WTC11 (cell line): ENCODE data around the gene NECAB2. TPM values are rescaled to one million over a fixed set of nuclear protein-coding genes. Genes with fewer than 3 reads are reported as not detected.

Experiments
- ATAC-seq: fragments of 200-7000 bp; cut with Tn5 transposase; 2 replicates; pipeline ENCODE4 v1.10.0; 2021; ENCODE audit warnings: mild to moderate bottlenecking, moderate library complexity
- CTCF ChIA-PET: fragments of 300-600 bp; sonication (Branson Sonifier 250); formaldehyde crosslinking; loops from one replicate; lab custom pipeline; 2021; ENCODE audit warnings: antibody characterized with exemption; lab: Charles Lee
- POLR2A ChIA-PET: fragments of 350-600 bp; sonication (Branson Sonifier 250); formaldehyde crosslinking; loops from one replicate; lab custom pipeline; 2021; ENCODE audit warnings: antibody characterized with exemption; lab: Charles Lee
- DNase-seq: peaks from one replicate; pipeline ENCODE4 v3.0.0; 2021; ENCODE audit warnings: low spot score
- H3K27ac Mint-ChIP-seq: 2 replicates; pipeline ENCODE4 v1.8.0; 2021; ENCODE audit warnings: mixed read lengths
- H3K27me3 Mint-ChIP-seq: 2 replicates; pipeline ENCODE4 v1.8.0; 2021; ENCODE audit warnings: low read depth, mild to moderate bottlenecking, moderate library complexity, mixed read lengths
- H3K36me3 Mint-ChIP-seq: 2 replicates; pipeline ENCODE4 v1.8.0; 2021; ENCODE audit warnings: mixed read lengths
- H3K4me1 Mint-ChIP-seq: 2 replicates; pipeline ENCODE4 v1.8.0; 2022; ENCODE audit warnings: mixed read lengths
- H3K4me3 Mint-ChIP-seq: 2 replicates; pipeline ENCODE4 v1.8.0; 2021; ENCODE audit warnings: mild to moderate bottlenecking, moderate library complexity, mixed read lengths
- H3K9me3 Mint-ChIP-seq: 2 replicates; pipeline ENCODE4 v1.8.0; 2021; ENCODE audit warnings: mixed read lengths
- ATF1 ChIP-seq: sonication (generic); formaldehyde crosslinking; IDR thresholded peaks from 2 replicates; pipeline ENCODE4 v1.8.1; 2023; ENCODE audit warnings: mild to moderate bottlenecking, moderate library complexity, missing genetic modification reagents
- ATF6 ChIP-seq: sonication (generic); formaldehyde crosslinking; IDR thresholded peaks from 2 replicates; pipeline ENCODE4 v1.8.1; 2023; ENCODE audit warnings: mild to moderate bottlenecking, missing genetic modification reagents
- CBFB ChIP-seq: sonication (generic); formaldehyde crosslinking; IDR thresholded peaks from 2 replicates; pipeline ENCODE4 v1.8.1; 2022; ENCODE audit warnings: mild to moderate bottlenecking, low read depth, missing genetic modification reagents
- CDX4 ChIP-seq: fragments of 250-450 bp; sonication (Bioruptor Pico); IDR thresholded peaks from 2 replicates; pipeline ENCODE4 v1.9.0; 2021; ENCODE audit warnings: moderate library complexity, mild to moderate bottlenecking, inconsistent platforms, borderline replicate concordance
- CREM ChIP-seq: sonication (generic); formaldehyde crosslinking; IDR thresholded peaks from 2 replicates; pipeline ENCODE4 v1.8.1; 2022; ENCODE audit warnings: mild to moderate bottlenecking, missing genetic modification reagents, moderate library complexity
- ELF4 ChIP-seq: sonication (generic); formaldehyde crosslinking; IDR thresholded peaks from 2 replicates; pipeline ENCODE4 v1.8.1; 2022; ENCODE audit warnings: low read depth, mild to moderate bottlenecking, moderate library complexity, missing genetic modification reagents
- JAZF1 ChIP-seq: fragments of 250-450 bp; sonication (Bioruptor Pico); IDR thresholded peaks from 2 replicates; pipeline ENCODE4 v1.9.0; 2021; ENCODE audit warnings: moderate library complexity, mild to moderate bottlenecking, inconsistent platforms
- NR3C1 ChIP-seq: sonication (generic); formaldehyde crosslinking; conservative IDR thresholded peaks from 2 replicates; pipeline ENCODE4 v1.8.1; 2023; ENCODE audit warnings: low read depth, mild to moderate bottlenecking, missing genetic modification reagents
- RELA ChIP-seq: sonication (generic); formaldehyde crosslinking; IDR thresholded peaks from 2 replicates; pipeline ENCODE4 v1.8.1; 2022; ENCODE audit warnings: missing genetic modification reagents, mild to moderate bottlenecking, borderline replicate concordance
- SMAD3 ChIP-seq: sonication (generic); formaldehyde crosslinking; IDR thresholded peaks from 2 replicates; pipeline ENCODE4 v1.8.0; 2022; ENCODE audit warnings: missing genetic modification reagents, mild to moderate bottlenecking, borderline replicate concordance
- SMAD4 ChIP-seq: sonication (generic); formaldehyde crosslinking; IDR thresholded peaks from 2 replicates; pipeline ENCODE4 v1.8.0; 2022; ENCODE audit warnings: mild to moderate bottlenecking, missing genetic modification reagents
- STAT6 ChIP-seq: sonication (generic); formaldehyde crosslinking; conservative IDR thresholded peaks from 2 replicates; pipeline ENCODE4 v1.8.1; 2023; ENCODE audit warnings: mild to moderate bottlenecking, low read depth, missing genetic modification reagents, moderate library complexity
- ZNF219 ChIP-seq: sonication (generic); formaldehyde crosslinking; IDR thresholded peaks from 2 replicates; pipeline ENCODE4 v1.8.0; 2023; ENCODE audit warnings: missing genetic modification reagents, mild to moderate bottlenecking, borderline replicate concordance
- ZNF263 ChIP-seq: sonication (generic); formaldehyde crosslinking; IDR thresholded peaks from 2 replicates; pipeline ENCODE4 v1.8.1; 2022; ENCODE audit warnings: low read depth, mild to moderate bottlenecking, moderate library complexity, missing genetic modification reagents
- ZNF416 ChIP-seq: fragments of 250-450 bp; sonication (Bioruptor Pico); IDR thresholded peaks from 2 replicates; pipeline ENCODE4 v1.9.0; 2021; ENCODE audit warnings: mild to moderate bottlenecking, inconsistent platforms
- ZNF423 ChIP-seq: fragments of 250-450 bp; sonication (Bioruptor Pico); IDR thresholded peaks from 2 replicates; pipeline ENCODE4 v2.1.2; 2022; ENCODE audit warnings: mild to moderate bottlenecking, moderate library complexity
- ZSCAN18 ChIP-seq: fragments of 250-450 bp; sonication (Bioruptor Pico); IDR thresholded peaks from 2 replicates; pipeline ENCODE4 v2.1.2; 2022; ENCODE audit warnings: mild to moderate bottlenecking, moderate library complexity
- total RNA-seq: library from RNA; stranded (reverse); gene quantifications from 3 replicates; pipeline ENCODE4 v1.2.3, GENCODE V29; 2021

Gene NECAB2
- total RNA-seq, 1 experiment from 2014 or later = 2.9 TPM

GRCh38 chr16:83977056-83977815 lies 9.2 kb downstream of the NECAB2 start (continued):
- TF ChIP-seq CBFB = no peak
- no peak for TF ChIP-seq STAT6 (CRISPR knock-in tag)

GRCh38 chr16:83978401-83978904 lies 10.4 kb downstream of the NECAB2 start:
- Mint-ChIP-seq H3K9me3 (peaks cover 23% of the 10 kb centered on the region), H3K27ac (no peak overlapping the region), H3K27me3 (peaks cover 7% of the 10 kb centered on the region; the same call in 1 of the 2 replicates), H3K4me3 (no peak overlapping the region), H3K4me1 (no peaks in the 10 kb centered on the region), H3K36me3 (peaks cover 14% of the 10 kb centered on the region)
- no peak for DNase-seq
- ChIA-PET CTCF (interaction anchor here (1.7 kb wide), 1 partner anchor 22 kb away, joined by 5 read pairs; no protein-coding TSS in a partner anchor), POLR2A (no interaction called here)
- TF ChIP-seq JAZF1 (CRISPR knock-in tag) (no peak), ZSCAN18 (CRISPR knock-in tag) (no peak)
- ATAC-seq = no peak

- Mint-ChIP-seq H3K4me1 (no peaks in the 10 kb centered on the region), H3K27ac (no peak overlapping the region), H3K4me3 (no peak overlapping the region), H3K36me3 (peaks cover 14% of the 10 kb centered on the region), H3K9me3 (peaks cover 23% of the 10 kb centered on the region), H3K27me3 (peaks cover 7% of the 10 kb centered on the region; the same call in 1 of the 2 replicates)
- POLR2A ChIA-PET = interaction anchor here (0.9 kb wide), 1 partner anchor 35 kb away, joined by 3 read pairs; no protein-coding TSS in a partner anchor
- no peak for DNase-seq
- TF ChIP-seq ZNF423 = no peak
- no peak for ATAC-seq
- CTCF ChIA-PET = interaction anchor here (1.1 kb wide), 1 partner anchor 26 kb away, joined by 3 read pairs; no protein-coding TSS in a partner anchor
Measured at GRCh38 chr16:83979441-83979840, 11.4 kb downstream of the NECAB2 start.

GRCh38 chr16:83980794-83981193 lies 12.8 kb downstream of the NECAB2 start:
- no peak for DNase-seq

More at GRCh38 chr16:83980794-83981193, 12.8 kb downstream of the NECAB2 start:
- H3K27me3 Mint-ChIP-seq = peaks cover 7% of the 10 kb centered on the region; the same call in 1 of the 2 replicates
- POLR2A ChIA-PET = no interaction called here
- no peak for ATAC-seq
- TF ChIP-seq RELA (CRISPR knock-in tag) = no peak
- no peak for TF ChIP-seq ATF1 (CRISPR knock-in tag)
- TF ChIP-seq SMAD4 = no peak
- no peak for TF ChIP-seq ATF6 (CRISPR knock-in tag)
- TF ChIP-seq SMAD3 = no peak
- TF ChIP-seq NR3C1 (CRISPR knock-in tag) = no peak
- TF ChIP-seq CDX4 (CRISPR knock-in tag) = no peak
- no peak for TF ChIP-seq ZNF416 (CRISPR knock-in tag)
- no peak for TF ChIP-seq ZNF219
- no peak for TF ChIP-seq ZNF263 (CRISPR knock-in tag)
- no peak for TF ChIP-seq ELF4 (CRISPR knock-in tag)
- no peak for TF ChIP-seq CREM (CRISPR knock-in tag)
- H3K9me3 Mint-ChIP-seq = peaks cover 23% of the 10 kb centered on the region
- H3K4me1 Mint-ChIP-seq = no peaks in the 10 kb centered on the region
- CTCF ChIA-PET = interaction anchor here (0.8 kb wide), 1 partner anchor 24 kb away, joined by 4 read pairs; no protein-coding TSS in a partner anchor
- H3K27ac Mint-ChIP-seq = no peak overlapping the region
- peaks cover 14% of the 10 kb centered on the region for H3K36me3 Mint-ChIP-seq
- H3K4me3 Mint-ChIP-seq = no peak overlapping the region
